IPS-20b (cell line): ENCODE results near the gene RILPL1.
"Not testable (repeated sequence)": the region's sequence is repeated elsewhere in the genome, so short reads cannot be mapped to it uniquely, and the experiment has no call there.

Experiments
- H3K27ac ChIP-seq: one replicate; pipeline ENCODE4 v1.5.1; 2013; ENCODE audit warnings: low read length
- H3K27me3 ChIP-seq: 2 replicates; pipeline ENCODE4 v1.6.1; 2013; ENCODE audit warnings: mild to moderate bottlenecking, low read length, inconsistent platforms; ENCODE audit not compliant: insufficient read depth
- H3K36me3 ChIP-seq: 2 replicates; pipeline ENCODE4 v1.6.1; 2013; ENCODE audit warnings: low read depth, mild to moderate bottlenecking, inconsistent platforms, low read length, moderate library complexity; ENCODE audit not compliant: insufficient read depth
- H3K4me1 ChIP-seq: 2 replicates; pipeline ENCODE4 v1.6.1; 2013; ENCODE audit warnings: mild to moderate bottlenecking, control low read depth, inconsistent platforms, low read length, moderate library complexity; ENCODE audit not compliant: insufficient read depth
- H3K4me3 ChIP-seq: 2 replicates; pipeline ENCODE4 v1.5.1; 2013; ENCODE audit warnings: mild to moderate bottlenecking, low read length, inconsistent platforms
- H3K9ac ChIP-seq: 2 replicates; pipeline ENCODE4 v1.6.1; 2013; ENCODE audit warnings: low read depth, mild to moderate bottlenecking, inconsistent platforms, low read length, moderate library complexity
- H3K9me3 ChIP-seq: 2 replicates; pipeline ENCODE4 v1.6.1; 2013; ENCODE audit warnings: mild to moderate bottlenecking, low read depth, low read length, inconsistent platforms; ENCODE audit not compliant: insufficient read depth

The RILPL1 gene

GRCh38 chr12:123526542-123527080 is 6.9 kb downstream of the RILPL1 start:
- no peaks in the 10 kb centered on the region for H3K9me3 ChIP-seq
- H3K4me3 ChIP-seq, result no peak overlapping the region
- no peak overlapping the region for H3K9ac ChIP-seq
- no peaks in the 10 kb centered on the region for H3K27me3 ChIP-seq
- H3K4me1 ChIP-seq, result no peaks in the 10 kb centered on the region
- no peak overlapping the region for H3K27ac ChIP-seq
- no peaks in the 10 kb centered on the region; the same call in none of the 2 replicates for H3K36me3 ChIP-seq

- Histone ChIP-seq H3K27me3 (no peaks in the 10 kb centered on the region), H3K9me3 (no peaks in the 10 kb centered on the region), H3K4me3 (no peak overlapping the region), H3K4me1 (no peaks in the 10 kb centered on the region), H3K9ac (no peak overlapping the region), H3K36me3 (peaks cover 14% of the 10 kb centered on the region), H3K27ac (no peak overlapping the region)
Measured at GRCh38 chr12:123524378-123524777, 9.1 kb downstream of the RILPL1 start.

DNA sequence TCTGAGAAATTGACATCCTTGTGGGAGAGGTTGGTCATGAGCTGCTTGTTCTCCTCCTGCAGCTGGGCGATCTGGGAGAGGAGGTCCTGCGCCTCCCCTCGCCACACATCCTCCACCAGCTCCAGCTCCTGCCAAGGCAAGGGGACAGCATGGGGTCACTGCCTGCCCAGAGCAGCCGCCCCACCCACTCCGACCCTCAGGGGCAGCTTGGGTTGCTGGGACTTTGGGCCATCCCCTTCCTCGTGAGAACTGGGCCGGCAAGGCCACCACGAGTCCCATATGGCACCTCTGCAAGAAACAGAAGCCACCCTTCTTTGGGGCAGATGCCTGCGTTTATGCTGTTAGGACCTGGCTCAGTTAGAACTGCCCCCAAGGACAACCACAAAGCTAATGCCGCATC is 10.0 kb downstream of the RILPL1 start:
- Histone ChIP-seq H3K4me1 (no peaks in the 10 kb centered on the region), H3K9me3 (no peaks in the 10 kb centered on the region), H3K4me3 (no peak overlapping the region)

DNA sequence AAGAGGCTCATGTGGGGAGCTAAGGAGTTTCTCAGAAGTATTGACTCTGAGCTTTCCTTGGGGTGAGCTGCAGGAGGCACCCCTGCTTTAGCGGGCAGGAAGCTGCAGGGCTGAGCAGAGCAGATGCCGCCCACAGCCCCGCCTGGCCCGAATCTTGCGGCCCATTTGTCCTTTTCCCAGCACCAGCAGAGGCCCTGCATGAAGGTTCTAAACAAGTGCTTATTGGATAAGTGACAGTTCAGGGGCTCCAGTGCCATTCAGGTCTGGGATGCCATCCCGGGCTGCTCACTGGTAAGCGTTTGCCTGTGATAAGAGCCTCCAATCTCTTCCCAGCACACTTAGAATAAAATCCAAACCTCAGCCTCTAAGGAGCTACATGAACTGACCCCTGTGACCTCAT is 11.4 kb downstream of the RILPL1 start:
- Histone ChIP-seq H3K27ac (no peak overlapping the region), H3K9ac (no peak overlapping the region), H3K4me1 (no peaks in the 10 kb centered on the region), H3K27me3 (no peaks in the 10 kb centered on the region), H3K4me3 (no peak overlapping the region), H3K9me3 (no peaks in the 10 kb centered on the region), H3K36me3 (peaks cover 26% of the 10 kb centered on the region)

More for the DNA sequence above, 10.0 kb downstream of the RILPL1 start:
- H3K9ac ChIP-seq, result no peak overlapping the region
- H3K27me3 ChIP-seq, result no peaks in the 10 kb centered on the region
- H3K36me3 ChIP-seq, result peaks cover 15% of the 10 kb centered on the region
- no peak overlapping the region for H3K27ac ChIP-seq

DNA sequence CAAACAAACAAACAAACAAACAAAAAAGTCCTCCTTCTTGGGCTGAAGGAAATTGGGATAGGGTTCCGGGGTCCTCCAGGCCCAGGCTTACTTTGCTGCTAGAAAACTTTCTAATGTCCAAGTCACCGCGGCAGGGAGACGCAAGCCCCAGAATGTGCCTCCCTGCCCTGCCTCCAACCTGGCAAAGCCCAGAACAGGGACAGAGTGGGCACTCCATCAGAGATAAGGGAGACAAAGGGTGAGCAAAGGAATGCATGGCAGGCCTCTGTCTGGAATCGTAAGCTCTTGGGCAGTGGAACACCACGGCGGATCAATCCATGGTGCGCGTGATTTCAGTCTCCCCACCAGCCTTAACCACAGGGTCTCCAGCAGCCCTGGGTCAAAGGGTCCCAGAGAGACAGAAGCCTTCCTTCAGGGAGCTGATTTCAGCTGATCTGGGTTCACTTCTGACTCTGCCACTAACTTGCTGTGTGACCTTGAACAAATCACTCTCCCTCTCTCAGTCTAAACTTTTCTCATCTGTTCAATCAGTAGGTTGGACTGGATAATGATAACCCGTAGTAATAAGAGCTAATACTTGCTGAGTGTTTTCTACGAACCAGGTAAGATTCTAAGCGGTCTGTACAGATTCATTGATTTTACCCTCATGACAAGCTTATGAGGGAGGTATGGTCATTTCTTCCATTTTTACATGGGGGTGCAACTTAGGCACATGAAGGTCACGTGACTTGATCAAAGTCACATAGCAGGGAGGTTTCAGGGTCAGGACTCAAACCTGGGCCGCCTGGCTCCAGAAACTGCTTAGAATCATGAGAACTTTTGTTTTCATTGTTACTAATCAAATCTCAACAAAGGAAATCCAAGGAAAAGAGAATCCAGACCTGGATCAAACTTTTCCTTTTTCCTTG is 12.7 kb downstream of the RILPL1 start:
- no peaks in the 10 kb centered on the region for H3K4me1 ChIP-seq
- no peaks in the 10 kb centered on the region for H3K27me3 ChIP-seq
- no peak overlapping the region for H3K9ac ChIP-seq
- H3K36me3 ChIP-seq, result peaks cover 26% of the 10 kb centered on the region
- no peak overlapping the region for H3K4me3 ChIP-seq
- no peak overlapping the region for H3K27ac ChIP-seq
- no peaks in the 10 kb centered on the region for H3K9me3 ChIP-seq

DNA sequence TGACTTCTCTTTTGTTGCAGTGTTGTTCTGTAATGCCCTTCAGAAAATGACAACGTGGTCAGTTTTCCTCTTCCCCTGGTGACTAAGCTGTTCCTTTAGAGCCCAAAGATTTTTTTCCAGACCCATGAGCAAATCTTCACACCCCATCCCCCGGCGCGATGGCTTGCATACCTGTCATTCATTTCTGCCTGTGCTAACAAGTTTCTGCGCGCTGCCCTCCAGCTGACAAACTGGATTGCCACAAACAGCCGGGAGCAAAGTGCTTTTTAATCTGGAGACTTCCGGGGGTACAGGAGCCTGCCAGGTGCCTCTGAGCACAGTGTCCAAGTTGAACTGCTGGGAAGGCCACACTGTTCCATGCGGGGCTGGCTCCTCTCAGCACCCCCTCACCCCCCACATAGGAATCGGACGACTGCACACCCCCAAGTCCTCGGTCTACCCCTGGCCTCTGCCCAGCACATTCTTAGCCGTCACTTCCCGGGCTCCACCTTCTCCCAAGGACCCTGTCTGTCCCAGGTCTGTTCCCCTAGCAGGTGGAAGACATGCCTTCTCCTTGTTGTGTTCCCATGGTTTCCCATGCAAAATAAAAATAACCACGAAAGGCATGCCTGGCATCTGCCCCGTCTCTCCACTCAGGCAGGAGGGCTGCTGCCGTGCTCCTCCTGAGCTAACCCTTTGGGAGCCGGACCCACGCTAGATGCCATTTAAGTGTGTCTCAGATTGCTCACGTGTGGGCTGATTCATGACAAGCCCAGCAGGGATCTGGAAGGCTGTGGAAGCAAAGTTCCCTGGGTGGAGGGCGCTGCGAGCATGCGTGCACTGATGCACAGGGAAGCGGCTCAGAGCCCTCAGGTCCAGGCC is 14.1 kb downstream of the RILPL1 start:
- H3K27me3 ChIP-seq, result no peaks in the 10 kb centered on the region
- no peak overlapping the region for H3K9ac ChIP-seq
- H3K4me1 ChIP-seq, result no peaks in the 10 kb centered on the region
- H3K27ac ChIP-seq, result no peak overlapping the region
- no peaks in the 10 kb centered on the region for H3K9me3 ChIP-seq
- peaks cover 26% of the 10 kb centered on the region for H3K36me3 ChIP-seq
- no peak overlapping the region for H3K4me3 ChIP-seq

DNA sequence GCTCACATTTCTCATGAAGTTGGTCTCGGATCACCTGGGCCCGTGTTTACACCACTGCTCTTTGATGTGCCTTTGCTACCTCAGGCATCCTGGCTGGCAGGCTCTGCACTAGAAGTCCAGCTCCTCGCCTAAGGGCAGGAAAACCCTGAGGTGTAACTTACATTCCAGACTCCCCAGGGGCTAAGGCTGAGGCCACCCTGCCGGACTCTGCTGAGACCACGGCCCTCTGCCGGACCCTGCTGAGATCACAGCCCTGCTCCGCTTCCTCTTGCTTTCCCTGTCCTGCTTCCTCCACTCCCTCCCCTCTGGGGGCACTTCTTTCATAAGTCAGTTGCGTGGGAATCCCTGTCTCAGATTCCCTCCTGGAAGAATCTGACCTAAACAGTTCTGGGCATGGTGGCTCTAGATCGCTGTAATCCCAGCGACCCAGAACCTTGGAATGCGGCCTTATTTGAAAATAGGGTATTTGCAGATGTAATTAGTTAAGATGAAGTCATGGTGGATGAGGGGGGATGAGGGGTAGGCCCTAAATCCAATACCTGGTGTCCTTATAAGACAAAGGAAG is 17.2 kb downstream of the RILPL1 start:
- Histone ChIP-seq H3K27ac (no peak overlapping the region), H3K9ac (no peak overlapping the region), H3K9me3 (no peaks in the 10 kb centered on the region), H3K36me3 (peaks cover 34% of the 10 kb centered on the region), H3K27me3 (no peaks in the 10 kb centered on the region), H3K4me1 (no peaks in the 10 kb centered on the region), H3K4me3 (no peak overlapping the region)

- not testable (repeated sequence) for H3K27ac ChIP-seq, H3K4me3 ChIP-seq, H3K4me1 ChIP-seq, H3K9me3 ChIP-seq, H3K27me3 ChIP-seq, H3K9ac ChIP-seq
- H3K36me3 ChIP-seq, result peaks cover 30% of the 10 kb centered on the region
Measured at GRCh38 chr12:123514582-123515221, 18.8 kb downstream of the RILPL1 start.

- Histone ChIP-seq H3K9me3 (no peaks in the 10 kb centered on the region), H3K36me3 (peaks cover 26% of the 10 kb centered on the region), H3K9ac (no peak overlapping the region), H3K27ac (no peak overlapping the region), H3K4me3 (no peak overlapping the region), H3K27me3 (no peaks in the 10 kb centered on the region), H3K4me1 (no peaks in the 10 kb centered on the region)
Measured at GRCh38 chr12:123513805-123514204, 19.7 kb downstream of the RILPL1 start.

DNA sequence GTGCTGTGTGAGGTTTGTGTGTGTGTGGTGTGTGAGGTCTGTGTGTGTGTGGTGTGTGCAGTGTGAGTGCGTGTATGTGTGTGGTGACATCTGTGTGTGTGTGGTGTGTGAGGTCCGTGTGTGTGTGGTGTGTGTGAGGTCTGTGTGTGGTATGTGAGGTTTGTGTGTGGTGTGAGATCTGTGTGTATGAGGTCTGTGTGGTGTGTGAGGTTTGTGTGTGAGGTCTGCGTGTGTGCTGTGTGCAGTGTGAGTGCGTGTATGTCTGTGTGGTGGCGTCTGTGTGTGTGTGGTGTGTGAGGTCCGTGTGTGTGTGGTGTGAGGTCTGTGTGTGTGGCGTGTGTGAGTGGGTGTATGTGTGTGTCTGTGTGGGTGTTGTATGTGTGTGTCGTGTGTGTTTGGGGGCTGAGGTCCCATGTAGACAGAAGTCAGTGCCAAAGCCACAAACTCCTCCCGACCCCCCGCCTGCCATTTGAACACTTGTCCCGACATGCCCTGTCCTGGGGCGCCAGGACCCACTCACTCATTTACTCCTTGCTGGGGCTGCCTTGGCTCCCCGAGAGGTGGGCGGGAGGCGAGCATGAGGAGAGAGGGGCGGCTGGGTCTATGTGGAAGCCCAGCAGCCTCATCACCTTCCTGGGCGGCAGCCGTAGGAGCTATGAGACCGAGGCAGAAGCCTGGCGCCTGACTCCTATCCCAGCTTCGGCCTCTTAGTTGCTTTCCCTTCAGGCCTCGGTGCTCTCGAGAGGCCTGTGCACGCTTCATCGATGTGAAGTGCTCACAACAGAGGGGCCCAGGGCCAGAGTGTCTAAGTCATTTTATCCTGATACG is 20.5 kb downstream of the RILPL1 start:
- no peaks in the 10 kb centered on the region for H3K4me1 ChIP-seq
- H3K4me3 ChIP-seq, result no peak overlapping the region
- H3K9ac ChIP-seq, result no peak overlapping the region
- H3K27me3 ChIP-seq, result no peaks in the 10 kb centered on the region
- peaks cover 22% of the 10 kb centered on the region for H3K36me3 ChIP-seq
- H3K9me3 ChIP-seq, result no peaks in the 10 kb centered on the region
- no peak overlapping the region for H3K27ac ChIP-seq
